Heart left ventricle (tissue), 16 donors: ENCODE measurements around the gene PACSIN2. TPM values are rescaled to one million over a fixed set of nuclear protein-coding genes. Genes with fewer than 3 reads are reported as not detected.
A peak's percentile ranks its signal among the peaks of the same experiment; 100 is the strongest.

Source experiments
- ATAC-seq, 4 donors: fragments of 200-7000 bp; cut with Tn5 transposase; one replicate each; pipeline ENCODE4 v1.9.1; 2020 to 2022; ENCODE audit warnings: moderate library complexity in 4 of 4, mild to moderate bottlenecking in 3 of 4, moderate number of reproducible peaks in 1 of 4
- DNase-seq, 5 donors: peaks; one replicate each; pipeline ENCODE4 v3.0.0-alpha.2; 2020
- H3K27ac ChIP-seq, 12 donors: fragments of 200-600 bp; sonication (generic) in 4 of 12; one replicate each; pipeline versions ENCODE4 v1.5.0 to v1.8.0; 2016 to 2022; ENCODE audit warnings: mild to moderate bottlenecking in 2 of 12
- H3K27me3 ChIP-seq, 9 donors: fragments of 200-600 bp; sonication (generic) in 2 of 9; one replicate each; pipeline versions ENCODE4 v1.5.1 to v1.8.0; 2016 to 2022; ENCODE audit warnings: mild to moderate bottlenecking in 3 of 9
- H3K36me3 ChIP-seq, 9 donors: fragments of 200-600 bp; sonication (generic) in 2 of 9; one replicate each; pipeline versions ENCODE4 v1.5.0 to v1.8.0; 2018 to 2022; ENCODE audit warnings: mild to moderate bottlenecking in 2 of 9
- H3K4me1 ChIP-seq, 12 donors: fragments of 200-600 bp; sonication (generic) in 4 of 12; one replicate each; pipeline versions ENCODE4 v1.5.0 to v1.8.0; 2016 to 2022; ENCODE audit warnings: mild to moderate bottlenecking in 3 of 12
- H3K4me3 ChIP-seq, 12 donors: fragments of 200-600 bp; sonication (generic) in 4 of 12; one replicate each; pipeline versions ENCODE4 v1.5.0 to v1.8.0; 2017 to 2022; ENCODE audit warnings: mild to moderate bottlenecking in 9 of 12, moderate library complexity in 4 of 12
- H3K9me3 ChIP-seq, 12 donors: fragments of 200-600 bp; sonication (generic) in 4 of 12; one replicate each; pipeline versions ENCODE4 v1.5.0 to v1.8.0; 2016 to 2022; ENCODE audit warnings: mild to moderate bottlenecking in 1 of 12
- CTCF ChIP-seq, 12 donors: fragments of 200-600 bp; sonication (generic) in 4 of 12; IDR thresholded peaks; one replicate each; pipeline versions ENCODE4 v1.5.0 to v1.8.0; 2018 to 2022; ENCODE audit warnings: antibody characterized with exemption in 12 of 12, mild to moderate bottlenecking in 5 of 12
- POLR2A ChIP-seq, 2 donors: fragments of 450-650 bp; IDR thresholded peaks; one replicate each; pipeline ENCODE4 v1.6.1; 2017; ENCODE audit warnings: antibody characterized with exemption in 2 of 2, mild to moderate bottlenecking in 2 of 2, moderate library complexity in 2 of 2
- WGBS, 4 donors: extraction: QIAGEN DNeasy Blood & Tissue Kit in 2 of 4; methylation state at CpG; one replicate each; pipeline versions ENCODE4 v1.1.5 to v1.1.7; 2013 to 2018; 5-methylcytosine and 5-hydroxymethylcytosine counted together
- intact Hi-C, 10 donors: fragments of 100-400 bp; cut with DNase I; formaldehyde crosslinking; loops; one replicate each; pipeline versions ENCODE4 v1.11.1 to v1.14.2; 2022
- polyA plus RNA-seq, 2 donors: library from polyadenylated mRNA; stranded (reverse); fragments of 200-250 nt; gene quantifications; one replicate each; pipeline ENCODE4 v1.2.3, GENCODE V29; 2013
- total RNA-seq, 9 donors: library from RNA; depleted of rRNA in 2 of 9; stranded (reverse); fragments of >200 nt in 2 of 9; fragmentation: NEBNext Ultra II Directional in 3 of 9; extraction: Animal tissue kit (Norgen Biotek cat#: 25700) in 3 of 9; gene quantifications; one replicate each; pipeline versions ENCODE4 v1.1.0 to v1.2.4, GENCODE V29; 2016 to 2023
- donor health status: ischemic (EF 13 %, LVEDD 7.1; RV severe dilation, severe dysfunction).
- donor health status: healthy with polysubstance abuse.
- donor health status: DM: no; HTN: yes; CAD: no.
- donor health status: DM: no; HTN: no; CAD: no.
- donor health status: ischemic (EF 25% LVEDD 6.9; RV normal size, moderate dysfunction).
- donor health status: ischemic (EF 25% LVEDD 5.7; RV mildly dilated, moderate dysfunction).
- donor health status: healthy.
- donor health status: DM: yes; HTN: yes; CAD: no.
- donor health status: ischemic (EF 35%, LVEDD 5.7; RV mildly dilated, moderate dysfunction).
- donor health status: nonischemic (EF 11% LVEDD 7.7; RV severe dilation, severe dysfunction).
- donor health status: DM: yes; HTN: yes; CAD: no.
- donor health status: PGD.
- donor health status: ischemic (EF 29% LVEDD 5.4; RV normal size, mild dysfunction).
- donor health status: nonischemic (EF 23%, LVEDD 6.1; RV moderate dilation, normal function).

The PACSIN2 gene
- total and polyA plus RNA-seq, 11 donors, result 26.5 to 87.1 (median 59.3) TPM

DNA sequence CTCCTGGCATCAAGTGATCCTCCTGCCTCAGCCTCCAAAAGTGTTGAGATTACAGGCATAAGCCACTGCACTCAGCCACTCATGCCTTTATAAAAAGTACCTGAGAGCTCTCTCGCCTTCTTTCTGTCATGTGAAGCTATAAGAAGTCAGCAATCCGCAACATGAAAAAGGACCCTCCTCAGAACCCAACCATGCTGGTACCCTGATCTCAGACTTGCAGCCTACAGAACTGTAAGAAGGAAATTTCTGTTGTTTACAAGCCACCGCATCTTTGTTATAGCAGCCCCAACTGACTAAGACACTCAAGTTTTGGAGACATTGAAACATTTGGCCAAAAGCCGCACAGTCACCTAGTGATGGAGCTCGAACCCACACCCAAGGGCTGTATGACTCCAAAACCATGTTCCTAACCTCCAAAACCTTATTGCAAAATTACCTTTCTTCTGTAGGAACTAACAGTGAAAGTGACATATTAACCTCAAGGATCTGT is 8.9 kb downstream of the PACSIN2 start:
- Histone ChIP-seq H3K4me3 (no peak overlapping the region), H3K27ac (no peak overlapping the region), H3K9me3 (no peaks in the 10 kb centered on the region), H3K4me1 (peaks cover 7 to 67% (median 40%) of the 10 kb centered on the region in 12 donors), H3K36me3 (no peaks in the 10 kb centered on the region), H3K27me3 (no peaks in the 10 kb centered on the region)
- no peak for ATAC-seq
- intact Hi-C loops, result no loop called here
- no peak for DNase-seq
- WGBS, 4 donors, result 96 to 98% (median 97%) methylated on average over 5 of the region's 5 CpGs
- TF ChIP-seq POLR2A (IDR thresholded peaks at IDR 0.05) (no peak), CTCF (IDR thresholded peaks at IDR 0.05) (no peak)

DNA sequence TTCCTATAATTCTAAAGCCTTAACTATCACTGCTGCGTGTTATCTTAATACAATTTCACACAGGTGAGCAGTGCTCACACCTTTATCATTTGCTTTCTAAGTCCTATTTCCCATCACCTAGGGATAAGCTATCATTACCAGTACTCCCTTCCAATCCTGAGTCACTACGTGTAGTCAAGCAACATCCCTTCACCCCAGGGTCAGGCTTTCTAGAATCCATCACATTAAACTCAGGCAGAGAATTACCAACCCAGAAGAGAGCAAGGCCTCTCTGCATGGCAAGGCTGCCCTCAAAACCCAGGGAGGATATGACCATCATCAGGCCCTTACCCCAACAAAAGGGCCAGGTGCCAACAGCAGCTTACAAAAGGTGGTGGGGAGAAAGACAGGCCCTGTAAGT is 9.8 kb downstream of the PACSIN2 start:
- Histone ChIP-seq H3K9me3 (no peaks in the 10 kb centered on the region), H3K27me3 (no peaks in the 10 kb centered on the region), H3K27ac (no peak overlapping the region), H3K36me3 (no peaks in the 10 kb centered on the region), H3K4me1 (peaks cover 7 to 71% (median 49%) of the 10 kb centered on the region in 12 donors), H3K4me3 (no peak overlapping the region)
- DNase-seq (no peak), ATAC-seq (no peak)
- TF ChIP-seq POLR2A (IDR thresholded peaks at IDR 0.05) (no peak), CTCF (IDR thresholded peaks at IDR 0.05) (no peak)
- 79 to 88% (median 83%) methylated on average over 2 of the region's 2 CpGs for WGBS, 4 donors
- intact Hi-C loops, result no loop called here

GRCh38 chr22:43004362-43005035 is 10.4 kb downstream of the PACSIN2 start:
- Histone ChIP-seq H3K27ac (no peak overlapping the region), H3K9me3 (no peaks in the 10 kb centered on the region), H3K36me3 (no peaks in the 10 kb centered on the region), H3K4me3 (no peak overlapping the region), H3K4me1 (peaks cover 7 to 75% (median 53%) of the 10 kb centered on the region in 12 donors), H3K27me3 (no peaks in the 10 kb centered on the region)
- intact Hi-C loops, result no loop called here
- 69 to 82% (median 73%) methylated on average over 13 of the region's 13 CpGs for WGBS, 4 donors
- no peak for DNase-seq
- no peak for ATAC-seq
- TF ChIP-seq CTCF (IDR thresholded peaks at IDR 0.05) (no peak), POLR2A (IDR thresholded peaks at IDR 0.05) (no peak)

GRCh38 chr22:43002202-43002586 is 12.8 kb downstream of the PACSIN2 start:
- H3K4me3 ChIP-seq, result no peak overlapping the region
- no peak for DNase-seq
- peaks cover 0 to 9% (median 0%) of the 10 kb centered on the region in 12 donors for H3K9me3 ChIP-seq
- no peak for ATAC-seq
- no peaks in the 10 kb centered on the region for H3K27me3 ChIP-seq
- WGBS, 4 donors, result 32 to 42% (median 37%) methylated on average over 5 of the region's 5 CpGs
- TF ChIP-seq POLR2A (IDR thresholded peaks at IDR 0.05), result no peak
- TF ChIP-seq CTCF (IDR thresholded peaks at IDR 0.05), result no peak
- H3K36me3 ChIP-seq, result no peaks in the 10 kb centered on the region
- intact Hi-C loops, result no loop called here
- H3K4me1 ChIP-seq, result peaks cover 7 to 80% (median 48%) of the 10 kb centered on the region in 12 donors
- peak overlapping the region in 4 of 12 donors; percentile 6 to 61 (median 30) for H3K27ac ChIP-seq
